GM10847 (cell line): Measurements from ENCODE around the gene COPS3.

Experiments
- POLR2A ChIP-seq: IDR thresholded peaks from 2 replicates; pipeline ENCODE4 v1.6.1; 2011; ENCODE audit not compliant: insufficient read length; ENCODE audit errors: extremely low read depth

Gene COPS3

GRCh38 chr17:17258998-17259397 is 22.0 kb downstream of the COPS3 start:
- no peak for TF ChIP-seq POLR2A

GRCh38 chr17:17258011-17258410 is 23.0 kb downstream of the COPS3 start:
- no peak for TF ChIP-seq POLR2A

- TF ChIP-seq POLR2A, result no peak
Measured at GRCh38 chr17:17256316-17256715, 24.7 kb downstream of the COPS3 start.

- no peak for TF ChIP-seq POLR2A
Measured at GRCh38 chr17:17254036-17254435, 27.0 kb downstream of the COPS3 start.

GRCh38 chr17:17253406-17253805 is 27.6 kb downstream of the COPS3 start:
- no peak for TF ChIP-seq POLR2A

- no peak for TF ChIP-seq POLR2A
Measured at GRCh38 chr17:17252149-17252661, 28.8 kb downstream of the COPS3 start.

- TF ChIP-seq POLR2A, result no peak
Measured at GRCh38 chr17:17246879-17247278, 34.2 kb downstream of the COPS3 start.

- TF ChIP-seq POLR2A, result no peak
Measured at GRCh38 chr17:17243163-17243562, 37.9 kb downstream of the COPS3 start.

GRCh38 chr17:17242246-17242645 is 38.8 kb downstream of the COPS3 start:
- TF ChIP-seq POLR2A, result no peak

- no peak for TF ChIP-seq POLR2A
Measured at GRCh38 chr17:17241656-17242055, 39.4 kb downstream of the COPS3 start.

GRCh38 chr17:17239832-17240231 is 41.2 kb downstream of the COPS3 start:
- TF ChIP-seq POLR2A, result no peak

- TF ChIP-seq POLR2A, result peak; percentile 91
Measured at GRCh38 chr17:17237026-17237799, 43.8 kb downstream of the COPS3 start, which contains the start of gene FLCN. FLCN (minus strand) TSS chr17:17237168; CDS start chr17:17228137, 9,031 bp downstream.

- TF ChIP-seq POLR2A, result no peak
Measured at GRCh38 chr17:17236295-17237025, 44.6 kb downstream of the COPS3 start.

GRCh38 chr17:17235212-17236174 is 45.6 kb downstream of the COPS3 start:
- TF ChIP-seq POLR2A, result no peak

GRCh38 chr17:17232303-17232621 is 48.8 kb downstream of the COPS3 start:
- TF ChIP-seq POLR2A, result no peak
